NCI-H146 treated with DMSO at 0.1 percent for 48 hours (cell line): ENCODE data around the gene CTNNA2.
"Not testable (repeated sequence)": the region's sequence is repeated elsewhere in the genome, so short reads cannot be mapped to it uniquely, and the experiment has no call there.

Source experiments
- DNase-seq: peaks from one replicate; lab custom pipeline; 2025; ENCODE audit not compliant: unreplicated experiment; lab: John Stamatoyannopoulos, UW

Gene CTNNA2

DNA sequence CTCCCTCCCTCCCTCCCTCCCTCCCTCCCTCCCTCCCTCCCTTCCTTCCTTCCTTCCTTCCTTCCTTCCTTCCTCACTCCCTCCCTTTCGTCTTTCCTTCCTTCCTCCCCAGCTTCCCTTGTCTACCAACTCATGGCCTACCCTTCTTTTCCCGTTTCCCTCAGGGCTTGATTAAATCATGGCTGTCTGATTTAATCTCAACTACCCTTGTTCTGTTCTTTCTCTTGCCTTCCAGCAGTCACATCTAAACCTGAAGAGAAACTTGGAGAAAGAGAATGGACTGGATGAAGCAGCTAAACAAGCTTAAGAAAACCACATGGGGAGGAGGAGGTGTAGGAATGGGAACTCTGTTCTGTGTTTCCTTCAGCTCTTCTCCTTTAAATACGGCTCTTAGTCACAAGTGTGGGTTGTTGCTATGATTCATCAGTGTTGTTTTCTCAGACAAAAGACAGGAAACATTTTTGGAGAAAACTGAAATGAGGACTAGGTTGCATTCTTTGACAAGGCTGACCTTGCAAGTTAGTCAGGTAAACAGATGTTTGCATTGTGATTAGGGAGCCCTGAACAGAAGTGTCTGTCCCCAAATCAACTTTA lies 613.8 kb downstream of the CTNNA2 start:
- no peak for DNase-seq

- no peak for DNase-seq
Observed at GRCh38 chr2:80128080-80128479, 615.2 kb downstream of the CTNNA2 start.

DNA sequence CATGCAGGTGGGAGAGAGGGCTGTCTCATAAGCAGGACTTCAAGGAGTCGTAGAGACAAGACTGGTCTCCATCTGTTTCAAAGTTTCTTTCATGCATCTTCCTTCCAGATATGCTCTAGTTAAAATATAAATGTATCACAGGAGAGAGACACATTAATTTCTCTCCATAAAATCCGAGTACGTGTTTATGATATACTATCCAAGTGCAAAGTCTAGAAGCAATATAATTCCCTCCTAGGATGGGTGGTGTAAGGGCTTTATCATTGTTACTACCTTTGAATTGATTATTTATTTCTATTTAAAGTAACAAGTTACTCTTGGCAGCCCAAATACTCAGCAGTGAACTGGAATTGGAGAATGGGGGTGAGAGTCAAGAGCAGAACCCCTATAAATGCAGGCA lies 619.4 kb downstream of the CTNNA2 start:
- DNase-seq: no peak

GRCh38 chr2:80135001-80135400 lies 622.1 kb downstream of the CTNNA2 start:
- DNase-seq: no peak

DNA sequence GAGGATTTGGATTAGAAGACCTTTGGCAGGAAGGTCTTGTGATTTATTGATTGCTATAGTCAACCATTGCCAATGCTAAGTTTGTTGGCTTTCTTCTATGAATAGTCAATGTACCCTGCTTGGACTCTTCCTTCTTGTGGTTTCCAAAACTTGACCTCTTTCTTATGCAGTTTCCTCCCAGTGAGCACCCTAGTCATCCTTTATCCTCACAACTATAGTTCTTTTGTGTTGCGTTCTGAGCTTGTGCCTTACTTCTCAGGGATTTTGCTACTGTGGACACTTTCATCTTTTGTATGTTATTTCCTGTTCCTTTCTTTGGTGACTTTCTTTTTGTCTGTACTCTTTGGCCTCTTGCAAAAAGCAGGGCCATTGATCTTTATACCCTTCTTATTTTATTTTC lies 623.5 kb downstream of the CTNNA2 start:
- DNase-seq: no peak

GRCh38 chr2:80139001-80139400 lies 626.1 kb downstream of the CTNNA2 start:
- no peak for DNase-seq

DNA sequence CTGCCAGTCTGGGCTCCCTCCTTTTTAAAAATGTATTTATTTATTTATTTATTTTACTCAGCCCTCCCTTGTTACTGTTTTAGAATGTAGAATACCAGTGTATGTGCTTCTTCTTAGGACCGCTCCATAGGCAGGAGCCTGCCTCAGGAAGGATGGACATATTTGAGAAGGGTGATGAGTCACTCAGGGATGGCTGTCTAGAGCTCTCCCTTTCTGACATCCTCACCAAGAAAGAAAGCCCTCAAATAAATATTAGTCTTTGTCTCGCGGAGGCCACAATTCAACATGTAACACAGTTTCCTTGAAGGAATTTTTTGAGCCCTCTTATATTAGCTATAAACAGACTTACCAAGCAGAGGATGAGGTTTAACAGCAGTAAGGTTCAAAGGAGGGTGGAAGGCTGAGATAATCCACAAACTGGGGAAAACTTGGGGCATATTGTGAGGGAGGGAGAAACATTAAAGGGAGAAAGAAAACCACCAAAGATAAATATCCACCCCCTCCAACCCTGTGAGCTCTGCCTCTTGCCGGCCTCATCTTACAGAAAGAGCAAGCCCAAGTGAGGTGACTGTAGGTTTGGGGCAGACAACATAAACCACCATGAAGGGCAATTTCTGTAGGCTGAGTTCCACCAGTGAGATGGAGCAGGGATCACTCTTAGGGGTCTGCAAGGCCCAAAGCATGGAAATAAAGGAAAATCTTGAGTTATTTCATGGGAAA lies 628.3 kb downstream of the CTNNA2 start:
- DNase-seq: no peak

DNA sequence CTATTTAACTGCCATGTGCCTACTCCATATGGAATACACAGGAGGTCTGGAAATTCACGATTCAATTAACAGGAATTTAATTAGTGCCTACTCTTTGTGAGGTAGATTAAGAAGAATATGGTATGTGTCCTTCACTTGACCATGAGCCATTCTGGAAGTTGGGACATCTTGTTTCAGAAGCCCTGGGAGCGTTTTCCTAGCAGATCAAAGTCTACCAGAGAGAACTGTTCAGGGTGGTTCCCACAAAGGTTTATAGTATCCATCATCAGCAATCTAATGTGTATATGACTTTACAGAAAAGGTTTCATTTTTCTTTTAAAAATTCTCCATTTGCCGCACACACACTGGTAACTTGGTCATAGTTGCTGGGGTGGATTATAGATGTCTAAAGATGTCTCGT lies 632.6 kb downstream of the CTNNA2 start:
- DNase-seq: no peak

DNA sequence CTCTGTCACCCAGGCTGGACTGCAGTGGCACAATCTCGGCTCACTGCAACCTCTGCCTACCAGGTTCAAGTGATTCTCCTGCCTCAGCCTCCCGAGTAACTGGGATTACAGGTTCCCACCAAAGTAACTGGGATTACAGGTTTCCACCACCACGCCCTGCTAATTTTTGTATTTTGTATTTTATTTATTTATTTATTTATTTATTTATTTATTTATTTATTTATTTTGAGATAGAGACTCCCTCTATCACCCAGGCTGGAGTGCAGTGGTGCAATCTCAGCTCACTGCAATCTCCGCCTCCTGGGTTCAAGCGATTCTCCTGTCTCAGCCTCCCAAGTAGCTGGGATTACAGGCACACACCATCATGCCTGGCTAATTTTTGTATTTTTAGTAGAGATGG lies 633.9 kb downstream of the CTNNA2 start:
- DNase-seq: not testable (repeated sequence)

- no peak for DNase-seq
Observed at GRCh38 chr2:80147690-80148089, 634.8 kb downstream of the CTNNA2 start.

DNA sequence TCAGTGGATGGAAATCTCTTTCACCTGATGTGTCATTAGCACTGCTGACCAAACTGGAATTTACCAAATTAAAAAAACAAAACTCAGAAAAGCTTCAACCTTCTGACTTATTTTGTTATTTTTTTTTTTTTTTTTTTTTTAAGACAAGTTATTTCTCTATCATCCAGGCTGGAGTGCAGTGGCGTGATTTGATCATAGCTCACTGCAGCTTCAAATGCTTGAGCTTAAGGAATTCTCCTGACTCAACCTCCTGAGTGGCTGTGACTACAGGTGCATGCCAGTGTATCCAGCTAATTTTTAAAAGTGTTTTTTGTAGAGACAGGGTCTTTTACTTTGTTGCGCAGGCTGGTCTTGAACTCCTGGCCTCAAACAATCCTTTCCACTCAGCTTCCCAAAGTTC lies 636.1 kb downstream of the CTNNA2 start:
- DNase-seq: no peak

- no peak for DNase-seq
Observed at GRCh38 chr2:80149991-80150390, 637.1 kb downstream of the CTNNA2 start.

DNA sequence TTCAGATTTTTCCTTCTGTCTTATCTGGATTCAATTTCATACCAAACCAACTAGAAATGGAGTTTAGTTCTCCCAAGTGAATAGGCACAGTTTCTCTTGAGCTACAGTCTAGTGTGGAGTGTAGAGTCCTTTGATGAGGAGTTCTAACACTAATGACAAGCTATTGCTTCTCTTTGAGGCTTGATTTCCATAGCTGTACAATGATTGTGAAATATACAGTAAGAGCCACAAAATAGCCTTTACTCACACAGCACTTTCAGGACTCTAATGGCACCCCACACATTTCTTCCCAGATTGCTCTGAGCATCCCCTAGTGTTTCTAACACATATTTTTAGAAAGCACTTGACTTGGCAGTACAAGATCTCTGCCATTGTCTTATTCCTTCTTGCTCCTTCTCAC lies 638.4 kb downstream of the CTNNA2 start:
- no peak for DNase-seq

DNA sequence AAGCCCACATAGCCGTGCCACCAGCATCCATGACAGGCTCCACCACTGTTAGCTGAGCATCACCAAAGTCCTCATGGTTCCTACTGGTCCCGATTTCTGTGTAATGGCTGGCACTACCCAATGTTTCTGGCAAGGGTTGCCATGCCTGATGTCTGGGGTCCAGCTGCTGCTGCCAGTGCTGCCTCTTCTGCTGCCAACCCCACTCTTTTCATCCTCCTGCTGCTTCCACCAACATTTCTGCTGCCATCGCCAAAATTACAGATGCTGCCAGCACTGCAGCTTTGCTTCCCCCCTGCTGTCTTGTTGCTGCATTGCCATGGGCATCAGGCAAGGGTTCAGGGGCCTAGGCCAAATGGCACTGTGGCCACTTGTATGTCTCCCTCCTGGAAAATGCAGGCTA lies 638.8 kb downstream of the CTNNA2 start:
- DNase-seq: no peak

DNA sequence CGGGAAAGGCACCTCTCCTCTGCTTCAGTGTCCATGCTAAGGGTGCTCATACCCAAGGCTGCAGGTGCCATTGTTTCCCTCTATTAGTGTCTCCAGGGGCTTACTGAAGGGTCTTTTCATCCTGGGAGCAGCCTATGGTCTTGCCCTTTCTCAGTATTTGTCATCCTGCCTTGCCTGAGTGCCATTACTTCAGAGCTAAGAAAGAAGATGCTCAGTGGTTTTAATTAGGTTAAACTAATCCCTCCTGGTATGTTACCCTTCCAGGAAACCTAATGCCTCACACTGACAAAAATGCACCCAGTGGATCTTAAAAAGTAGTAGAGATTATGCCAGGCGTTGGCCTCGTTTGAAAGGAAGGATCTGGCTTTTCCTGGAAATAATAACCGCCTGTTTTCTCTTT lies 640.3 kb downstream of the CTNNA2 start:
- no peak for DNase-seq

DNA sequence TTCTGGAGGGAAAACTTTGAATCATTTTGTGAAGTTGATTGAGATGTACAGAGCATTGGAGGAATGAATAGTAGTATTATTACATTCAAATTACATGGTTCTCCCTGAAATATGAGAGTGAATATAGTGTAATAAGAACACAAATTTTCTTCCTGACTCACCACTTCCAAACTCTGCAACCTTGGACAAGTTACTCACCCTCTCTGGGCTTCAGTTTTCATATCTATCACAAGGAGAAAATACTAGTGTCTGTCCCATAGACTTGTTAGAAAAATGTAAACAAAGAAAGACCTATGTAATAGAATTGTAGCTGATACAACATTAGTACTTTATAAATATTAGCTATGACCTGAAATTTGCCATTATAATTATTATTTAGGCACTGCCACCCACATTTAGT lies 640.9 kb downstream of the CTNNA2 start:
- DNase-seq: no peak

- no peak for DNase-seq
Observed at GRCh38 chr2:80154231-80154915, 641.5 kb downstream of the CTNNA2 start.

- no peak for DNase-seq
Observed at GRCh38 chr2:80164375-80164774, 651.5 kb downstream of the CTNNA2 start.

DNA sequence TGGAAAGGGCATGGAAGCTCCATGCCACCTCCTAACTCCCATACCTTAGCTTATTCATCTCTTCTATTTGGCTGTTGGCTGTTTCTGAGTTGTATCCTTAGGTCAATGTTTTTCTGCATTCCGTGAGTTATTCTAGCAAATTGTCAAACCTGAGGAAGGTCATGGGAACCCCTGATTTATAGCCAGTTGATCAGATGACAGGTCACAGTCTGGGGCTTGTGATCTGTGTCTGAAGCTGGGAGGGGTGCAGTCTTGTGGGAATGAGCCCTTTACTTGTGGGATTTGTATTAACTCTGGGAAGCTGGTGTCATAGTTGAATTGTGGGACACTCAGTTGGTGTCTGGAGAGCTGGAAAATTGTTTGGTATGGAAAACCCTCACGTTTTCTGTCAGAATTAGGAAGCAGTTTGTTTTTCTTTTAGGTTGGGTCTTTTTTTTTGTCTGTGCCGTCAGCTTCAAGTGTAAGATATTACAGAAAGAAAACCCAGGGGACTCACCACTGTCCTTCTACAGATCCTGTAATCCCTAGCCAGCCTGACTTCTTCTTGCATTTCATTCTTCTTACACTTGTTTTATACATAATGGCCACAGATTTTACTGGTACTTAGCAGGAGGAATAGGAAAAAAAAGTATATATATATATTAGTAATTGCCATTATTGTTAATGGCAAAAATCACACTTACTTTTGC lies 653.8 kb downstream of the CTNNA2 start:
- DNase-seq: no peak

- no peak for DNase-seq
Observed at GRCh38 chr2:80167284-80167808, 654.5 kb downstream of the CTNNA2 start.

- no peak for DNase-seq
Observed at GRCh38 chr2:80168037-80168436, 655.2 kb downstream of the CTNNA2 start.

- DNase-seq: no peak
Observed at GRCh38 chr2:80168801-80169200, 656.0 kb downstream of the CTNNA2 start.
